GM19193 (cell line): ENCODE measurements around the gene RGP1.

Experiments
- POLR2A ChIP-seq: IDR thresholded peaks from 4 replicates; pipeline ENCODE4 v1.6.1; 2011; ENCODE audit not compliant: insufficient read depth, insufficient read length; ENCODE audit errors: extremely low read depth

Gene RGP1

GRCh38 chr9:35769763-35770162, 20.7 kb downstream of the RGP1 start:
- TF ChIP-seq POLR2A, result no peak

GRCh38 chr9:35771075-35771433, 22.0 kb downstream of the RGP1 start:
- TF ChIP-seq POLR2A, result no peak

GRCh38 chr9:35771534-35771933, 22.4 kb downstream of the RGP1 start:
- no peak for TF ChIP-seq POLR2A

GRCh38 chr9:35771943-35772342, 22.9 kb downstream of the RGP1 start:
- TF ChIP-seq POLR2A, result no peak

GRCh38 chr9:35774907-35775635, 26.0 kb downstream of the RGP1 start:
- no peak for TF ChIP-seq POLR2A

- TF ChIP-seq POLR2A, result no peak
Measured at GRCh38 chr9:35776018-35776417, 26.9 kb downstream of the RGP1 start.

GRCh38 chr9:35778496-35778895, 29.4 kb downstream of the RGP1 start:
- TF ChIP-seq POLR2A, result no peak

GRCh38 chr9:35781066-35781465, 32.0 kb downstream of the RGP1 start:
- TF ChIP-seq POLR2A, result no peak

- TF ChIP-seq POLR2A, result no peak
Measured at GRCh38 chr9:35783418-35783817, 34.3 kb downstream of the RGP1 start.

- TF ChIP-seq POLR2A, result no peak
Measured at GRCh38 chr9:35789541-35789940, 40.5 kb downstream of the RGP1 start.

GRCh38 chr9:35790025-35790384, 40.9 kb downstream of the RGP1 start:
- no peak for TF ChIP-seq POLR2A

GRCh38 chr9:35790385-35791296, 41.6 kb downstream of the RGP1 start:
- TF ChIP-seq POLR2A, result no peak

GRCh38 chr9:35791297-35791921, 42.3 kb downstream of the RGP1 start, which contains the start of gene NPR2:
NPR2 (plus strand) TSS chr9:35791591; CDS start chr9:35792409, 818 bp downstream.
- TF ChIP-seq POLR2A, result no peak

GRCh38 chr9:35792024-35792813, 43.1 kb downstream of the RGP1 start:
- TF ChIP-seq POLR2A, result no peak

- no peak for TF ChIP-seq POLR2A
Measured at GRCh38 chr9:35792826-35793225, 43.7 kb downstream of the RGP1 start.
